ENCODE measurements around the gene WAC.
"Not testable (repeated sequence)": the region's sequence is repeated elsewhere in the genome, so short reads cannot be mapped to it uniquely, and the experiment has no call there.

Gene WAC

GRCh38 chr10:28560617-28561016 lies 27.7 kb downstream of the WAC start:
- in situ Hi-C loops (cut with HindIII; ENCODE audit: low sequenced_read_pairs): no loop called here

DNA sequence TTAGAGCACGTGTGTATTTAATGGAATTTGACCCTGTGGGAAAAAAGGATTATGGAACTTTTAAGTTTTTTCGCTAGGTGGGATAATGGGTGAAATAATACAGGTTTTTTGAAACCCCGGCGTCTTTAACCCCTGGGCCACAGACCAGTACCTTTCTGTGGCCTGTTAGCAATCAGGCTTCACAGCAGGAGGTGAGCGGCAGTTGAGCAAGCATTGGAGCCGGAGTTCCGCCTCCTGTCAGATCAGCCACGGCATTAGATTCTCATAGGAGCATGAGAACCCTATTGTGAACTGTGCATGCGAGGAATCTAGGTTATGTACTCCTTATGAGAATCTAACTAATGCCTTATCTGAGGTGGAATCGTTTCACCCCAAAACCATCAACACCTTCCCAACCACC lies 28.6 kb downstream of the WAC start:
- in situ Hi-C loops (cut with HindIII; ENCODE audit: low sequenced_read_pairs): no loop called here

DNA sequence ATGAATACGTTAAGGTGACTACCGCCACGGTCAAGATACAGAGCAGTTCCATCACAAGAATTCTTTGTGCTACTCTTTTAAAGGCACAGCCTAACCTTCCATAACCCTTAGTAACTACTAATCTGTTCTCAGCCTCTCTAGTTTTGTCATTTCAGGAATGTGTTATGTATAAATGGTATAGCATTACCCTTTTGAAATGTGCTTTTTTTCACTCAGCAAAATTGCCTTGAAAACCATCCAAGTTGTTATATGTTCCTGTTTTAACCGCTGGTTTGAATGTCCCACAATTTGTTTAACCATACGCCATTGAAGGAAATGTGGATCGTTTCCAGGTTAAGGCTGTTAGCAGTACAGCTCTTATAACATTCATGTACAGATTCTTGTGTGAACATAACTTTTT lies 32.0 kb downstream of the WAC start:
- in situ Hi-C loops (cut with HindIII; ENCODE audit: low sequenced_read_pairs): no loop called here

DNA sequence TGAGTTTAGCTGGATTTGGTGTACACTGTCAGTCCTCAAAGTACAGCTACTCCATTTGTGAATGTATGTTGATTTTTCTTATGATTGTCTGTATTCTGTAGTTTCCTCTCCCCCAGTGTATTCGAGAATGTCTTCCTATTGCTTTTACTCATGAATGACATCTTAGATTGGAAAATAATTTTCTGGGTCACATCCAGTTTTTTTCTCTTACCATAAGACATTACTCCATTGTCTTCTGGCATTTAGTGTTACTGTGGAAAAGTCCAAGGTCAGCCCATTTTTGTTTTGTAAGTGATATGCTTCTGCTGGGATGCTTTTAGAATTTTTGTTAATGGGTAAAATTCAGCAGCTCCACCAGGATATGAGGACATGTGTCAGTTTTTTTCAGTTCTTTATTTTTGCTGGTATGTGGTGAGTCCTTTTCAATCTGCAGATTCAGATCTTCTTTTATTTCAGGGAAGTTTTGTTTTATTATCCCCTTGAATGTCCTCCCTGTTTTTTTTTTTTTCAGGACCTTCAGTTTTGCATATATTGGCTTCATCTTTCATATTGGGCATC lies 33.6 kb downstream of the WAC start:
- in situ Hi-C loops (cut with HindIII; ENCODE audit: low sequenced_read_pairs): no loop called here

GRCh38 chr10:28569506-28570159 lies 36.7 kb downstream of the WAC start:
- in situ Hi-C loops (cut with HindIII; ENCODE audit: low sequenced_read_pairs): no loop called here

GRCh38 chr10:28570598-28570997 lies 37.7 kb downstream of the WAC start:
- in situ Hi-C loops (cut with HindIII; ENCODE audit: low sequenced_read_pairs): no loop called here

DNA sequence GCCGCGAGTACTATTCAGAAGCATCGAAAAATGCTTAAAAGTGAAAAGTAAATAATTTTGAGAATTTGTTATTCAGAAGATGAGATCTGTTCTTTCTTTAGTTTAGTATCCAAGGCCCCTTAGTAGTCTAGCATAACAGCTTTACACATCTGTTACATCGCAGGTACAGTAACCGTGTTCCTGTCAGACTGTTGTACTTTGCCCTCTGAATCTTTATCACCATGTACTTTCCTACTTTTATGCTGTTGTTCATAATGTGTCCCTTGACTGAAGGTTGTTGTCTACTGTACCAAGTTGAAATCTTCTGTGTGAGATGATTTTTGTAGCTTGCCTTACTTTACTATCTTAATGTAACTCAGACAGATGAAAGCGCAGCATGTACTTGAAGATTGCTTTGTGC lies 38.3 kb downstream of the WAC start:
- in situ Hi-C loops (cut with HindIII; ENCODE audit: low sequenced_read_pairs): no loop called here

GRCh38 chr10:28574214-28574613 lies 41.3 kb downstream of the WAC start:
- in situ Hi-C loops (cut with HindIII; ENCODE audit: low sequenced_read_pairs): not testable (repeated sequence)

DNA sequence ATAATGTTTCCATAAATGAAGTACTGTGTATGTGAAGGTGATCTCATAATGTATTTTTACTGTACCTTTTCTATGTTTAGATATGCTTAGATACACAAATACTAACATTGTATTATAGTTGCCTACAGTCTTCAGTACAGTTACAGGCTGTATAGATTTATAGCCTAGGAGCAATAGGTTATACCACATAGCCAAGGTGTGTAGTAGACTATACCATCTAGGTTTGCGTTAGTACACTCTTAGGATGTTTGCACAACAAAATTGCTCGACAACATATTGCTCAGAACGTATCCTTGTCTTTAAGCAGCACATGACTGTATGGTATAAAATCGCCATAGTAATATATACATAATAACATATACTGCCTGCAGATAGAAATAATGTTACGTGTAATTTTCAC lies 42.9 kb downstream of the WAC start:
- in situ Hi-C loops (cut with HindIII; ENCODE audit: low sequenced_read_pairs): no loop called here

- in situ Hi-C loops (cut with HindIII; ENCODE audit: low sequenced_read_pairs): no loop called here
Measured at GRCh38 chr10:28577506-28577905, 44.6 kb downstream of the WAC start.

DNA sequence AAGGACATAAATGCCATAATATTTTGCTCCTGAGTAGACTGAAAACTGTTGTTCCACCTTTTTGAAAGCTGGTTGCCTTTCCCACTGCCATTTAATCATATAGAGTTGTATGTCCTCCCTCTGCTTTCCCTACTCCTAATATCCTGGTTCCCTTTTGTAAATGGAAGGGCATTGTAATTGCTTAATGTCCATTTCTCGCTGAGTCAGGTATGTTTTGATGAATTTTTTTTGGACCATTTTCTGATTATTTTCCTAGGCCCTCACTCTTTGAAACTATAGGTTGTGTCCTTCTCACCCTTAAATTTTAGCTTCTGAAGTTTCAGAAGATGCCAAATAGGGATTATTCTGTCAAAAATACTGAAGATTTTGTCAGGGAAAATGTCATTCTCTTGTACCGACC lies 45.5 kb downstream of the WAC start:
- in situ Hi-C loops (cut with HindIII; ENCODE audit: low sequenced_read_pairs): no loop called here

- in situ Hi-C loops (cut with HindIII; ENCODE audit: low sequenced_read_pairs): no loop called here
Measured at GRCh38 chr10:28580825-28581224, 47.9 kb downstream of the WAC start.

- in situ Hi-C loops (cut with HindIII; ENCODE audit: low sequenced_read_pairs): no loop called here
Measured at GRCh38 chr10:28581916-28582315, 49.0 kb downstream of the WAC start.

- in situ Hi-C loops (cut with HindIII; ENCODE audit: low sequenced_read_pairs): no loop called here
Measured at GRCh38 chr10:28585076-28585475, 52.2 kb downstream of the WAC start.

DNA sequence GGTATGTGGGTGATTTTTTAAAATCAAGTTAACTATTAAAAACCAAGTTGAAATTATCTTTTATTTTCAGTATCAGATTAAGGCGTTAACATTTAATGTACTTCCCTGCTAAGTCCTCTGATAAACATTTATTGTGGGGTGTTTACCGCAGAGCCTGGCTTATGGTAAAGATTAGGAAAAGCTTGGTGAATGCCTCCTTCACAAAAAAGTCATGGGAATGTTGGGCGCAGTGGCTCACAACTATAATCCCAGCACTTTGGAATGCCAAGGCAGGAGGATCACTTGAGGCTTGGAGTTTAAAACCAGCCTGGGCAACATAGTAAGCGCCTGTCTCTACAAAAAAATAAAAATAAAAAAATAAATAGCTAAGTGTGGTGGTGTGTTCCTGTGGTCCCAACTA lies 53.3 kb downstream of the WAC start:
- in situ Hi-C loops (cut with HindIII; ENCODE audit: low sequenced_read_pairs): no loop called here

DNA sequence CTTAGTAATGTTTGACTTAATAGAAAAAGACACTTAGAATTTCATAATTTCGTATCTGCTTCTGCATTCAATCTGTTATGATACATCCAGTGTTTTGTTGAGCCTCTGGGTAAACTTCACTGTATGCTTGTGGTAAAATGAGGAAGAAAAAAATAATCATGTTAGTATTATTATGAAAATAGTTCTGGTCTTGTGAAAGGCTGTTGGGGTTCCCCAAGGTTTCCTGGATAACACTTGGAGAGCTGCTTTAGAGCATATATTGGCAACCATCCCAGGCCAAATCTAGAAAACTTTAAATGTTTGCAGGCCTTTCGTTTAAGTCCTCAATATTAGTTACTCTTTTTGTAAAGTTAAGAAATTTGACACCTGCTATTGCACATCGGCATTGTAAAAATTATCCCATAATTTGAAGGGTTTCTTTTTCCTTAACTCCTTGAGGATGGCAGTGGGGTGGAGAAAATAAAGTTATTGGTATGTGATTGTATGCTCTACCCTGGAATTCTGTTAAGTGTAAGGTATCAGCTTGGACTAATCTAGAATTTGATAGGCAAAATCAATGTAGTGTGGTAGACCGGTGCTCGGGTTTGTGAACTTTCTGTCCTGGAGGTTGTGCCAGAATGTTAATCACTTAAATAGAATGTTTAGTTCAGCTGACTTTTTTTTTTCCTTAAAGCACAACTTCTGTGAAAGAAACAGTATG lies 54.5 kb downstream of the WAC start:
- in situ Hi-C loops (cut with HindIII; ENCODE audit: low sequenced_read_pairs): no loop called here

- in situ Hi-C loops (cut with HindIII; ENCODE audit: low sequenced_read_pairs): no loop called here
Measured at GRCh38 chr10:28587970-28588290, 55.0 kb downstream of the WAC start.

- in situ Hi-C loops (cut with HindIII; ENCODE audit: low sequenced_read_pairs): no loop called here
Measured at GRCh38 chr10:28592953-28593352, 60.0 kb downstream of the WAC start.

DNA sequence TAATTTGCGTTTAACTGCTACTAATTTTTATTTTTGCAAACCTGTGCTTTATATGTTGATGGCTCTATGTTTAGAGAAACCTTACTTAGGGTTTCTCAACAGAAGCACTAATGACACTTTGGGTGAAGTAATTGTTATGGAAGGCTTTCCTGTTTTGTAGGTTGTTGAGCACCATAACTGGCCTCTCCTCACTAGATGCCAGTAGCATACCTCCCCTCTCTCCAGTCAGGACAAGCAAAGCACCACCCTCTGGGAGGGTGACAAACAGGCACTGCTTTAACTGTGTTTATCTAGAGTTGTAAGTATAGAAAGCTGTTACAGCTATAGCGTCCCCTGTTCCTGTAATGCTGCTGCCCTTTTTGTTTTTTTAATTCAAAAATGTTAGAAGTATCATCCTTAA lies 60.9 kb downstream of the WAC start:
- in situ Hi-C loops (cut with HindIII; ENCODE audit: low sequenced_read_pairs): no loop called here

DNA sequence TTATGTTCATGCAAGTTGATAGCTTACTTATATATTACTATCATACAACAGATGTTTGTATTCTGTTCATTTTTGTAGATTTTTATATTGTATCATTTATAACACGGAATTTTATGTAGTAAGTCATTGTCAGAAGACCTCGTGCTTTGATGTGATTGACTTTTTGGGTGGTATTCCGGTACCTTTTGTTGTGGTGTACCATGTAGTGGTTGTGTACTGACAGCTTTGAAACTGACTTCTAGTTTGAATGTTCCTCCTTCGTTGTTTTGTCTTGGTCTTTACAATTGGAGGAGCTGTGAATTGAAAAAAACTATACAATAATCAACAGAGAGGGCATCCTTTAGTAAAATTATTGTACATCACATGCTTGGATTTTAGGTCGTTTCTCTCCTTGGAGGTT lies 61.5 kb downstream of the WAC start:
- in situ Hi-C loops (cut with HindIII; ENCODE audit: low sequenced_read_pairs): no loop called here

DNA sequence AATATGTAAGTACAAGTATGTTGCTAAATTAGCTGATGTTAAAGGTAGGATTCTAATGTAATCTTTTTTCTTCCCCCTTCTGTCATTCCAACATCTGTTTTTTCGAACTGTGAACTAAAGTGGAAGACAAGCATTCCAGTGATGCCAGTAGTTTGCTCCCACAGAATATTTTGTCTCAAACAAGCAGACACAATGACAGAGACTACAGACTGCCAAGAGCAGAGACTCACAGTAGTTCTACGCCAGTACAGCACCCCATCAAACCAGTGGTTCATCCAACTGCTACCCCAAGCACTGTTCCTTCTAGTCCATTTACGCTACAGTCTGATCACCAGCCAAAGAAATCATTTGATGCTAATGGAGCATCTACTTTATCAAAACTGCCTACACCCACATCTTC lies 62.7 kb downstream of the WAC start:
- in situ Hi-C loops (cut with HindIII; ENCODE audit: low sequenced_read_pairs): no loop called here

DNA sequence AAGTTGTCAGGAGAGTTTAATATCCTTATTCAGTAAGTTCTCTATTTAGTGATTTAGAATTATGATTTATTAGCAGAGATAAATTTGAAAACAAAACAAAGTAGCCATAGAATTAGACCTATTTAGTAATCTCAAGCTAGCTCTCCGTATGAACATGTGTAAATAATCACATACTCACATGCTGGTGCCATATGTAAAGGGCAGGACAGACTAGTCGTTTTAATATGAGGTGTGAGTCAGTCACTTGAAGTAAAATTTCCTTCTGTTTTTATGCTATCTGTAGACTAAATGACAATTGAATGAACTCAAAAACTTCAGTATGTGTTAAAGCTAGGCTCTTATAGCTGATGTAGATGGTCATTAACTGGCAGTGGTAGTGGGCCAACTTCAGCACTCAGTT lies 67.1 kb downstream of the WAC start:
- in situ Hi-C loops (cut with HindIII; ENCODE audit: low sequenced_read_pairs): no loop called here

DNA sequence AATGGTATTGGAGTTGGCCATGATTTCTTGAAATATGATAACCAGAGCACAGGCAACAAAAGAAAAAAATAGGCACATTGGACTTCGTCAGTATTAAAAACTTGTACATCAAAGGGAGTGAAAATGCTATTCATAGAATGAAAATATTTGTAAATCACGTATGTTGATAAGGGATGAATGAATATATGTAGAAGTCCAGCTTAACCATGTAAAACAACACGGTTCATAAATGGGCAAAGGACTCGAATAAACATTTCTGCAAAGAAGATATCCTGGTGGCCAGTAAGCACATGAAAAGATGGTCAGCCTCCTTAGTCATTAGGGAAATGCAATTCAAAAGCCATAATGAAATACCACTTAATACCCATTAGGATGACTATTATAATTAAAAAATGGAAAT lies 68.1 kb downstream of the WAC start:
- in situ Hi-C loops (cut with HindIII; ENCODE audit: low sequenced_read_pairs): no loop called here

Data from DLD1 (cell line).